Calu3 (cell line): Measurements from ENCODE around the gene RIMOC1. TPM values are rescaled to one million over a fixed set of nuclear protein-coding genes. Genes with fewer than 3 reads are reported as not detected.

ENCODE experiments used
- BruUV-seq: library from RNA; stranded (reverse); fragments of 400-500 nt; replicated peaks from 2 replicates; lab custom pipeline; 2021; lab: Mats Ljungman, UMichigan
- CTCF ChIA-PET: fragments of 300-600 bp; sonication (Branson Sonifier 250); formaldehyde crosslinking; loops from one replicate; lab custom pipeline; 2022; ENCODE audit warnings: antibody characterized with exemption; lab: Charles Lee
- DNase-seq: peaks from one replicate; pipeline ENCODE4 v3.0.0; 2022
- H3K27ac Mint-ChIP-seq: one replicate; pipeline ENCODE4 v1.8.0; 2022; ENCODE audit warnings: mixed read lengths; ENCODE audit not compliant: unreplicated experiment
- H3K27me3 Mint-ChIP-seq: one replicate; pipeline ENCODE4 v1.8.0; 2022; ENCODE audit warnings: mixed read lengths; ENCODE audit not compliant: unreplicated experiment
- H3K36me3 Mint-ChIP-seq: one replicate; pipeline ENCODE4 v1.8.0; 2022; ENCODE audit warnings: mild to moderate bottlenecking, moderate library complexity, mixed read lengths; ENCODE audit not compliant: insufficient read depth, unreplicated experiment
- H3K4me1 Mint-ChIP-seq: one replicate; pipeline ENCODE4 v1.8.0; 2022; ENCODE audit warnings: mild to moderate bottlenecking, low read depth, mixed read lengths; ENCODE audit not compliant: unreplicated experiment
- H3K4me3 Mint-ChIP-seq: one replicate; pipeline ENCODE4 v1.8.0; 2022; ENCODE audit warnings: mild to moderate bottlenecking, low read depth, moderate library complexity, mixed read lengths; ENCODE audit not compliant: unreplicated experiment
- H3K9me3 Mint-ChIP-seq: one replicate; pipeline ENCODE4 v1.8.0; 2022; ENCODE audit warnings: low read depth, mixed read lengths; ENCODE audit not compliant: unreplicated experiment
- CTCF ChIP-seq: fragments of 200-600 bp; IDR thresholded peaks from one replicate; pipeline ENCODE4 v1.8.0; 2022; ENCODE audit warnings: antibody characterized with exemption; ENCODE audit not compliant: unreplicated experiment
- intact Hi-C: fragments of 100-400 bp; cut with micrococcal nuclease; formaldehyde crosslinking; loops from one replicate; pipeline ENCODE4 v1.10.0; 2022; ENCODE audit not compliant: unreplicated experiment
- total RNA-seq: library from RNA; stranded (reverse); gene quantifications from 2 replicates; pipeline ENCODE4 v1.2.3, GENCODE V29; 2022

RIMOC1 gene
- total RNA-seq, 1 experiment from 2014 or later, result 28.5 TPM

GRCh38 chr5:41903382-41903891 is 707 bp upstream of the RIMOC1 start:
- Mint-ChIP-seq H3K4me3 (peak overlapping the region; percentile 88), H3K9me3 (no peaks in the 10 kb centered on the region), H3K36me3 (peaks cover 31% of the 10 kb centered on the region), H3K4me1 (peaks cover 20% of the 10 kb centered on the region), H3K27ac (peak overlapping the region; percentile 99), H3K27me3 (no peaks in the 10 kb centered on the region)
- BruUV-seq, result TSS peak; percentile 99
- TF ChIP-seq CTCF, result no peak
- intact Hi-C loops, result no loop called here
- CTCF ChIA-PET, result interaction anchor here (0.9 to 1.6 kb wide), 5 partner anchors 22 to 1005 kb away, joined by 3 to 12 read pairs (median 4); partner anchors contain the start of gene FBXO4
- DNase-seq, result no peak

DNA sequence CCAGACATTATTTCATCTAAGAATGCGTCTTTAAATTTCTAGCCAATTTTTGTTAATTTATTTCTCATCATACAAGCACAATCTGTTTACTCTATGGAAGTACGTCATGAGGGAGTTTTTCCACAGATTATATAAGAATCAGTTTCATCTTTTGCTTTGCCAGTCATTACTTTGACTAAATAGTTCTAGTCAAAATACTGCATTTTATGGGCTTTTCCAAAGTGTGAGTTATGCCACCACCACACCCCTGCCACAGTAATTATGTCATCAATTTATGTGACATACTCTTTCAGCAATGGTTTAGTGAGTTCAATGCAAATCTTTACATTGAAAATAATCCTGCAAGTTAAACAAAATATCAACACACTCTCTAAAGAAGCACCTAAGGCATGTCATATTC is 2.0 kb downstream of the RIMOC1 start:
- Mint-ChIP-seq H3K36me3 (peaks cover 40% of the 10 kb centered on the region), H3K9me3 (no peaks in the 10 kb centered on the region), H3K27me3 (no peaks in the 10 kb centered on the region), H3K4me3 (no peak overlapping the region), H3K4me1 (peaks cover 20% of the 10 kb centered on the region), H3K27ac (no peak overlapping the region)
- CTCF ChIA-PET, result no interaction called here
- intact Hi-C loops, result no loop called here
- BruUV-seq, result no TSS peak
- TF ChIP-seq CTCF, result no peak
- DNase-seq, result no peak

- no peak for TF ChIP-seq CTCF
- Mint-ChIP-seq H3K36me3 (peaks cover 37% of the 10 kb centered on the region), H3K4me1 (peaks cover 11% of the 10 kb centered on the region), H3K9me3 (no peaks in the 10 kb centered on the region), H3K27ac (no peak overlapping the region), H3K4me3 (no peak overlapping the region), H3K27me3 (no peaks in the 10 kb centered on the region)
- DNase-seq, result no peak
- BruUV-seq, result no TSS peak
- CTCF ChIA-PET, result no interaction called here
- intact Hi-C loops, result no loop called here
Observed at GRCh38 chr5:41908374-41909079, 4.4 kb downstream of the RIMOC1 start.

DNA sequence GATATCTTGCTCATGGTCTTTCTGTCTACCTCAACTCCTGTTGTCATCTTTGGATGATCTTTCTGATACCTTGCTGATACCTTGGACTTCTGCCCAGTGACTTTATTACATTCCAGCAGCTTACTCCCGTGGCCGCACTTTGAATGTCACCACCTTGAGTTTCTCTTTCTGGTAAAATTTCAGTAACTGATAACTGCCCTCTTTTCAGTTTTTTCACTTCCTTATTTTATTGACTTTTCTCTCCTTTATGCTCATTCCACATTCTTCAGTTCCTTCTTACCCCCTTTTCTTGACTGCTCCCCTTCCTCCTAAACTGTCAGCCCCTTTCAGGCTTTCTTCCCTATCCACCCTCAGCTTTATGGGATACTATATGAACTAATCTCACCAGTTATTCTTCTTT is 14.0 kb downstream of the RIMOC1 start:
- CTCF ChIA-PET, result interaction anchor here (0.5 kb wide), 1 partner anchor 1393 kb away, joined by 6 read pairs; no protein-coding TSS in a partner anchor
- Mint-ChIP-seq H3K9me3 (no peaks in the 10 kb centered on the region), H3K36me3 (peaks cover 25% of the 10 kb centered on the region), H3K27ac (no peak overlapping the region), H3K4me1 (no peaks in the 10 kb centered on the region), H3K27me3 (no peaks in the 10 kb centered on the region), H3K4me3 (no peak overlapping the region)
- BruUV-seq, result no TSS peak
- intact Hi-C loops, result no loop called here
- TF ChIP-seq CTCF, result no peak
- DNase-seq, result no peak
